Kidney (tissue), 14 donors: Measurements from ENCODE around the gene CTTNBP2. TPM values are rescaled to one million over a fixed set of nuclear protein-coding genes. Genes with fewer than 3 reads are reported as not detected.

ENCODE experiments used
- DNase-seq, 5 donors: peaks; one replicate each; pipeline ENCODE4 v3.0.0-alpha.2; 2013 to 2020
- FAIRE-seq: peaks from 2 replicates; lab custom pipeline; 2012; peaks lifted over from hg19 to GRCh38; lab: Jason Lieb, UNC
- H3K27ac ChIP-seq, 2 donors: one replicate each; pipeline ENCODE4 v1.7.0; 2013; ENCODE audit warnings: low read depth in 2 of 2, low read length in 2 of 2, inconsistent platforms in 1 of 2
- H3K27me3 ChIP-seq: one replicate; pipeline ENCODE4 v1.7.1; 2013; ENCODE audit warnings: low read length, inconsistent platforms; ENCODE audit not compliant: control insufficient read depth, insufficient read depth
- H3K36me3 ChIP-seq, 3 donors: one replicate each; pipeline versions ENCODE4 v1.7.0 to v1.7.1; 2013; ENCODE audit warnings: low read length in 3 of 3, control low read depth in 1 of 3, inconsistent platforms in 1 of 3; ENCODE audit not compliant: insufficient read depth in 3 of 3, control insufficient read depth in 2 of 3
- H3K4me1 ChIP-seq, 3 donors: one replicate each; pipeline versions ENCODE4 v1.7.0 to v1.7.1; 2013; ENCODE audit warnings: low read length in 3 of 3, inconsistent platforms in 1 of 3, low read depth in 1 of 3; ENCODE audit not compliant: control insufficient read depth in 2 of 3, insufficient read depth in 2 of 3
- H3K4me3 ChIP-seq, 3 donors: one replicate each; pipeline versions ENCODE4 v1.7.0 to v1.8.1; 2013; ENCODE audit warnings: low read length in 3 of 3, control low read depth in 1 of 3, inconsistent platforms in 1 of 3
- H3K9ac ChIP-seq, 3 donors: one replicate each; pipeline versions ENCODE4 v1.7.0 to v1.7.1; 2013; ENCODE audit warnings: low read length in 3 of 3, control low read depth in 1 of 3, inconsistent platforms in 1 of 3
- H3K9me3 ChIP-seq, 3 donors: one replicate each; pipeline versions ENCODE4 v1.7.0 to v1.7.1; 2013; ENCODE audit warnings: low read length in 3 of 3, control low read depth in 1 of 3, inconsistent platforms in 1 of 3; ENCODE audit not compliant: control insufficient read depth in 2 of 3, insufficient read depth in 1 of 3
- CTCF ChIP-seq: IDR thresholded peaks from 3 replicates; pipeline ENCODE4 v1.5.1; 2012; ENCODE audit warnings: mild to moderate bottlenecking, moderate library complexity, borderline replicate concordance; ENCODE audit not compliant: insufficient read depth; ENCODE audit errors: extremely low read depth
- intact Hi-C: fragments of 100-400 bp; cut with DNase I; formaldehyde crosslinking; loops from one replicate; pipeline ENCODE4 v1.11.1; 2022
- polyA plus RNA-seq: library from polyadenylated mRNA; stranded (reverse); fragments of 350-450 nt; fragmentation: Illumina TruSeq; extraction: RNeasy Lipid Tissue Mini Kit (QIAGEN cat#74804); gene quantifications from one replicate; pipeline ENCODE4 v1.2.3, GENCODE V29; 2014; ENCODE audit warnings: low read depth, low replicate concordance; ENCODE audit not compliant: insufficient read depth
- total RNA-seq: library from RNA; stranded (reverse); fragmentation: NEBNext Ultra II Directional; extraction: Animal tissue kit (Norgen Biotek cat#: 25700); gene quantifications from one replicate; pipeline ENCODE4 v1.2.1, GENCODE V29; 2021
- donor health status: control.
- donor health status: control.
- donor health status: control.
- donor health status: control.
- donor health status: control.
- donor health status: DM: yes; HTN: yes; CAD: no.
- donor health status: Normal renal cell carcinoma (clear cell type).

CTTNBP2 gene
- total and polyA plus RNA-seq, 2 donors from 2014 or later: 3.8 to 41.1 TPM

- intact Hi-C loops: no loop called here
- Histone ChIP-seq H3K36me3 (no peaks in the 10 kb centered on the region), H3K4me3 (no peak overlapping the region), H3K9ac (no peak overlapping the region), H3K27me3 (no peaks in the 10 kb centered on the region), H3K27ac (no peak overlapping the region), H3K4me1 (no peaks in the 10 kb centered on the region), H3K9me3 (no peaks in the 10 kb centered on the region)
- DNase-seq (no peak), FAIRE-seq (no peak)
- TF ChIP-seq CTCF: no peak
These were observed 180.9 kb downstream of the CTTNBP2 start for GRCh38 chr7:117692338-117692737.

DNA sequence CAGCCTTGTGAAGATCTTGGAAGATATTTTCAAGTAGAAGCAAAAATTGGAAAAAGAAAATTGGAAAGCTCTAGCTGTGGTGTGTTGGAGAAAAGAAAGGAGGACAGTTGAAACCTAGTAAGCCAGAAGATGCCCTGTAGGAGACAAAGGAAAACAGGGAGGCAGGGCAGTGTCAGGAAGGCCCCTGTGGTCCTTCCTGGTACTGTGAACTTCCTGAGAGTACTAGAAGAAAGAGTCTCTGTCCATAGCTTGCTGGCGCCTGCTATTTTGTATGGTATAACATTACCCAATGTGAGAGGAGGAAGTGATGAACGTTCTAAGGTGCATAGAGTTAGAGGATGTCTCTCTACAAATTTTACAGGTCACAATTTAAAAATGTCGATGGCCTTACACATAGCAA, 183.1 kb downstream of the CTTNBP2 start:
- no peaks in the 10 kb centered on the region for H3K4me1 ChIP-seq
- no peak for FAIRE-seq
- intact Hi-C loops: no loop called here
- no peak overlapping the region for H3K9ac ChIP-seq
- no peak overlapping the region for H3K4me3 ChIP-seq
- H3K9me3 ChIP-seq: no peaks in the 10 kb centered on the region
- no peaks in the 10 kb centered on the region for H3K36me3 ChIP-seq
- no peak for TF ChIP-seq CTCF
- no peak for DNase-seq
- H3K27ac ChIP-seq: no peak overlapping the region
- H3K27me3 ChIP-seq: no peaks in the 10 kb centered on the region

GRCh38 chr7:117689406-117689805, 183.8 kb downstream of the CTTNBP2 start:
- TF ChIP-seq CTCF: no peak
- no peak for FAIRE-seq
- H3K9ac ChIP-seq: no peak overlapping the region
- H3K36me3 ChIP-seq: no peaks in the 10 kb centered on the region
- no peak overlapping the region for H3K27ac ChIP-seq
- no peaks in the 10 kb centered on the region for H3K4me1 ChIP-seq
- no peak overlapping the region for H3K4me3 ChIP-seq
- DNase-seq: no peak
- H3K27me3 ChIP-seq: no peaks in the 10 kb centered on the region
- no peaks in the 10 kb centered on the region for H3K9me3 ChIP-seq
- intact Hi-C loops: no loop called here

DNA sequence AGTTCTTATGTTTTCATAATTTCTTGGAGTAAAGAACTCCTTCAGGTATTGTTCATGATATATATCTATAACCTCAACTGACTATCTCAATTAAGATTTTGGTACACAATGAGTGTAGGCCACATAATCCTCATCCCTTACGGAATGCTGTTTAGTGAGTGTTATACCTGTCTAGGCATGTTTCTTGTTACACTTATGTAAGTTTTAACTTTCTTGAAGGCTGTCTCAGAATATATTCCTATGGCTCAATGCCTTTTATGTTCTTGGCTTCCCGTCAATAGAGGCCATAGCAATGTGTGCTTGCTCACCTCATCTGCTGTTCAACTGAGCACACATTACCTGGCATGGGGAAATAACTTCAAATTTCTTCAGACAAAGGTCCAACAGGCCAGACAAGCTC, 185.1 kb downstream of the CTTNBP2 start:
- H3K9ac ChIP-seq: no peak overlapping the region
- DNase-seq (peak in 2 of 5 donors; percentile 26 to 54), FAIRE-seq (no peak)
- H3K36me3 ChIP-seq: no peaks in the 10 kb centered on the region
- no peaks in the 10 kb centered on the region for H3K4me1 ChIP-seq
- no peak overlapping the region for H3K27ac ChIP-seq
- intact Hi-C loops: no loop called here
- TF ChIP-seq CTCF: no peak
- no peaks in the 10 kb centered on the region for H3K27me3 ChIP-seq
- no peaks in the 10 kb centered on the region for H3K9me3 ChIP-seq
- no peak overlapping the region for H3K4me3 ChIP-seq
